HG03039 (cell line): ENCODE measurements around the gene BBOF1.
"Not testable (repeated sequence)": the region's sequence is repeated elsewhere in the genome, so short reads cannot be mapped to it uniquely, and the experiment has no call there.

Source experiments
- ATAC-seq: cut with Tn5 transposase; IDR thresholded peaks from one replicate; pipeline ENCODE4 v1.9.1; 2021; ENCODE audit warnings: mild to moderate bottlenecking, moderate library complexity; ENCODE audit not compliant: unreplicated experiment

The BBOF1 gene, protein sequence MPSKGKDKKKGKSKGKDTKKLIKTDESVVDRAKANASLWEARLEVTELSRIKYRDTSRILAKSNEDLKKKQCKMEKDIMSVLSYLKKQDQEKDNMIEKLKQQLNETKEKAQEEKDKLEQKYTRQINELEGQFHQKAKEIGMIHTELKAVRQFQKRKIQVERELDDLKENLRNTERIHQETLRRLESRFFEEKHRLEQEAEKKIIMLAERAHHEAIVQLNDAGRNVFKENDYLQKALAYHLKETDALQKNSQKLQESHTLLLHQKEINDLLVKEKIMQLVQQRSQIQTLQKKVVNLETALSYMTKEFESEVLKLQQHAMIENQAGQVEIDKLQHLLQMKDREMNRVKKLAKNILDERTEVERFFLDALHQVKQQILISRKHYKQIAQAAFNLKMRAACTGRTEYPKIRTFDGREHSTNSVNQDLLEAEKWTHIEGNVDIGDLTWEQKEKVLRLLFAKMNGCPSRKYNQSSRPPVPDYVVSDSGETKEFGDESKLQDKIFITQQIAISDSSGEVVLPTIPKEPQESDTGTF

DNA sequence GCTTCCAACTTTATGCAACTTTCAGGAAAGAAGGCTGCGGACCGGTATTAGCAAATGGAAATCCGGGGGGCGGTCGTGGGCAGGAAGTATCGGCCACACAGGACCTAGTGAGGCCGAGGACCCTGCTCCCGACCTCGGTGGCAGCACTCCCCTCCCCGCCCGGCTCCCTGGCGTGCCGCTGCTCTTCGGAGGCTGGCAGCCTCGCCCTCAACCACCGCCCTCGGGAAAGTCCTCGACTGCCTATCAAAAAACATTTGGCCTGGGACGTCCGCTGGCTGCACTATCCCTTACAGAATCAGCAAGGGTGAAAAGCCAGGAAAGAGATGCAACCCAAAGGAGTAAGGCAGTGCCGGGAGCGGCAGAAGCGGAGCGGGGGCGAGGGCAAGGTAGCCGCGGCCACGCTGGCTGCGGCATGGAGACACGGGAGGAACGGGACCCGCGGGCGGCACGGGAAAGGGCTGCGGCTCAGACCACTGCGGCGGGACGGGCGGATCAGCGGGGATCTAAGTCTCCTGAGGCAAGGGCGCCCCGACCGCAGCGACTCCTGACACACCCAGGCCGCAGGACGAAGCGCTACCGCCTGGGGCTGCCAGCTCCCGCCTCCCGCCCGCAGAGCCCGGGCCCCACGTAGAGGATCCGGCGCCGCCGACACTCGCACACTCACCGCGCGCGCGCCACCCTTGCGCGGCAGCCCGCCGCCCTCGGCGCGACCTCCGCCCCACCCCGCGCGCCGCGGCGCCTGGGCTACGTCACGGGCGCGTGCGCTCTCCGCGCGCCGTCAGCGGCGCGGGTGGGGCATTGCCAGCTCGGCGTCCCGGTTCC lies at the start of gene BBOF1, which contains the start of gene ENTPD5:
Gene BBOF1 (plus strand): TSS at position 764 of the 822 bp plus-strand sequence. CDS start 130 bp downstream, outside the sequence.
Gene ENTPD5 (minus strand): TSS at position 703 of the 822 bp plus-strand sequence. CDS start 31,186 bp downstream, outside the sequence.
- ATAC-seq = peak; percentile 84

DNA sequence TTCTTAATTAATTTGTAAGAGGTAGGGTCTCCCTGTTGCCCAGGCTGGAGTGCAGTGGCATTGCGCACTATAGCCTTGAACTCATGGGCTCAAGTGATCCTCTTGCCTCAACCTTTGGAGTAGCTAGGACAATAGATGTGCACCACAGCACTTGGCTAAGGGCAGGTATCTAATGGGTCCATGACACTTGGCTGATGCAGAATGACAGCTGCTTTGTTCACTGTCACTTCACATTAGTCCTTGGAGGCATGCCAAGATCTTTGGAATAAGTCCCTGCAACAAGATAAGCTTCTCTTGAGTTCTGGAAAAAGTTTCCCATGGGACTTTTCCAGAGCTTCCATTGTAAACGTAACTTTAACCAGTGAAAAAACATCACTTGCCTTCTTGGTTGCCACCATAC lies 45.7 kb upstream of the BBOF1 start:
- no peak for ATAC-seq

DNA sequence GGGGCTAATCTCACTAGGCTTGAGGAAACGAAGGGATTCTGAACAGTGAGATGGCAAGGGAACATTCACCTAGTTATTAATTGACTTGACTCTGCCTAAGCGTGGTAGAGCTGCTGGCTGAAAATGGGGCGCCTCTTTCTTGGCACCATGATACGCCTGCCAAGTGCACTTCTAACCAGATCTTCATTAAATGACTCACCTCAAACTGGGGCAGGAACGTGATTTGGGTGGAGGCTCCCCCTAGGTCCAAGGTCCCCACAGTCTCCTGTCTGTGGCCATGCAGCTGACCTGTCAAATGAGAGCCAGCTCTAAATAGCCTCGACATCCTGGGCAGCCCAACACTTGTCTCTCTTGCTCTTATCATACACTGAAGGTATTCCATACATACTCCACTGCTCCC lies 43.0 kb upstream of the BBOF1 start:
- ATAC-seq = no peak

DNA sequence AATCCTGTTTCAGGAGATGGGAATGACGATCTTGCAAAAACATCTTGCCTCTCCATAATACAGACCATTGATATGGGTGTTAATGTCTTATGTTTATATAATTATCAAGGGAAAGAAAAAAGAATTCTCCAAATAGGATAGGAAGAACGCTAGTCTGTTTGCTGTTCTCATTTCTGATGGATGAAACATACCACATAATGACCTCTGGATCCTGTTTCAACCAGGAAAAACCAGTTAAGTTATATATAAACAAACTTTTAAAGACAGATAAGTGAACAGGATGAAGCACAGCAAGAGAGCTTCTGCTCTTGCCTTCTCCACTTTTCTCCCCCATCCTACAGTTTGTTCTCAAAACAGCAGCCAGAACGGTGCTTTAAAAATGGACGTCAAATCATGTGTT lies 41.3 kb upstream of the BBOF1 start:
- ATAC-seq = no peak

DNA sequence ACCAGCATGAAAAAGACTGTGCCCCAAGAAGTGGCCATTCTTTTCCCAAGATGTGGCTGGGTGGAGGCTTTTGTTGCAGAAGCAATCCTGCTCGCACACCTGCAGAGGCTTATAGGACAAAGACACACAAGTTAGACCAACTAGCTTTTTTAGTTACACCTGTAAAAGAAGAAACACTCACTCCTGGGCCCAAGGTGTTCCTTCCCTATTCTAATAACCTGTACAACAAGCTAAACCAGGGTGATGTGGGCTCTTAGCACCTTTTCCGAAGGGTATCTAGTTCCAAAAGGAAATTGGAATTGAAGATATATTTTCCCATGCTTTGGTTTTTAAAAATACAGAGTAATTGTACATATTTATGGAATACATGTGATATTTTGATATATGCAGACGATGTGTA lies 31.1 kb upstream of the BBOF1 start:
- no peak for ATAC-seq

DNA sequence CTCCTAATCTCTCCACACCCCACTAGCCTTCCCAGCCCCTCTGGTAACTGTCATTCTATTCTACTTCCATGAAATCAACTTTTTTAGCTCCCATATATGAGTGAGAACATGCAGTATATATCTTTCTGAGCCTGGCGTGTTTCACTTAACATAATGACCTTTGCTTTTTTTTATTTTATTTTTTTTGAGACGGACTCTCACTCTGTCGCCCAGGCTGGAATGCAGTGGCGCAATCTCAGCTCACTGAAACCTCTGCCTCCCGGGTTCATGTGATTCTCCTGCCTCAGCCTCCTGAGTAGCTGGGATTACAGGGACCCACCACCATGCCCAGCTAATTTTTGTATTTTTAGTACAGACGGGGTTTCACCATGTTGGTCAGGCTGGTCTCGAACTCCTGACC lies 30.5 kb upstream of the BBOF1 start:
- ATAC-seq = not testable (repeated sequence)

DNA sequence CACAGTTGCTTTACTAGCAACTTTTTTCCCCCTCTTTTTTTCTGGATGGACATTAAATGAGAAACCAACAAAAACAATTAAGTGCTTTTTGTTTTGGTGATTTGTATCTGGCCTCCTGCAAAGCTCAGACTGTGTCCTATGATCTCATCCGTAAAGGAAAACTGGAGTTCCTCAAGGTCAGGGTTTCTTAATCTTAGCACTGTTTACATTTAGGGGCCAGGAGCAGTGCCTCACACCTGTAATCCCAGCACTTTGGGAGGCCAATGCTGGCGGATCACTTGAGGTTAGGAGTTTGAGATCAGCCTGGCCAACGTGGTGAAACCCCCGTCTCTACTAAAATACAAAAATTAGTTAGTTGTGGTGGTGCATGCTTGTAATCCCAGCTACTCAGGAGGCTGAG lies 28.1 kb upstream of the BBOF1 start:
- no peak for ATAC-seq

DNA sequence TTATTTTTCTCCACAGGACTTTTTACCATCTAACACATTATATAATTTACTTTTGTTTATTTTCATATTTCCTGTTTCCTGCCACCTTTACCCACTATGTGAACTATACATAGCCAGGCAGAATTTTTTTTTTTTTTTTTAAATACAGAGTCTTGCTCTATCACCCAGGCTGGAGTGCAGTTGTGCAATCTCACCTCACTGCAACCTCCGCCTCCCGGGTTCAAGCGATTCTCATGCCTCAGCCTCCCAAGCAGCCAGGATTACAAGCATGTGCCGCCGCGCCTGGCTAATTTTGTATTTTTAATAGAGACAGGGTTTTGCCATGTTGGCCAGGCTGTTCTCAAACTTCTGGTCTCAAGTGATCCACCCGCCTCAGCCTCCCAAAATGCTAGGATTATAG lies 24.2 kb upstream of the BBOF1 start:
- ATAC-seq = not testable (repeated sequence)

DNA sequence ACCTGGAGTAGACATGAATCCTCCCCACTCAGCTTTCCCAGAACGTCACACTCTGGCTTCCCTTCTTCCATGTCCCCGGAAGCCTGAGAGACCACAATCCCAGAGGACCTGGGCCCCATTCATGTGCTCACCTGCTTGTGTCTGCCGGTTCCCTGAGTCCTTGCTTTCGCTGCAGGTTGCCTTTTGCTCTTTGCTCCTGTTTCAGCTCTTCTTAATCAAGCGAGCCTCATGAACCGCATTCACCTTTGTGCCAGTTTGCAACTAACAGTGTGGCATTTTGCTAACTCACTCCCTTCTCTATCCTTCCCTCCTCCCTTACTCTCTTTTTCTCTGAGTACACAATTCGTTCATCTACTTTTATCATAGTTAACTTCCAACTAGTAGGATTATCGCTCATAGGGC lies 23.2 kb upstream of the BBOF1 start:
- no peak for ATAC-seq

DNA sequence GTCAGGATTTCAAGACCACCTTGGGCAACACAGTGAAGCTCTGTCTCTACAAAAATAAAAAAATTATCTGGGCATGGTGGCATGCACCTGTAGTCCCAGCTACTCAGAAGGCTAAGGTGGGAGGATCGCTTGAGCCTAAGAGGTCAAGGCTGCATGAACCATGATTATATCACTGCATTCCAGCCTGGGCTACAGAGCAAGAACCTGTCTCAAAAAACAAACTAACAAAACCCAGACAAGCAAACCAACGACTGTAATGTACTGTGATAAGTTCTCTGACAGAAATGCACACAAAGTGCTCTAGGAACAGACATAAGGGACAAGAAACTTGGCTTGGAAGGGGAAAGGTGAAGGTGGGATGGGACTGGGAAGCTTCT lies 22.4 kb upstream of the BBOF1 start:
- ATAC-seq = no peak

DNA sequence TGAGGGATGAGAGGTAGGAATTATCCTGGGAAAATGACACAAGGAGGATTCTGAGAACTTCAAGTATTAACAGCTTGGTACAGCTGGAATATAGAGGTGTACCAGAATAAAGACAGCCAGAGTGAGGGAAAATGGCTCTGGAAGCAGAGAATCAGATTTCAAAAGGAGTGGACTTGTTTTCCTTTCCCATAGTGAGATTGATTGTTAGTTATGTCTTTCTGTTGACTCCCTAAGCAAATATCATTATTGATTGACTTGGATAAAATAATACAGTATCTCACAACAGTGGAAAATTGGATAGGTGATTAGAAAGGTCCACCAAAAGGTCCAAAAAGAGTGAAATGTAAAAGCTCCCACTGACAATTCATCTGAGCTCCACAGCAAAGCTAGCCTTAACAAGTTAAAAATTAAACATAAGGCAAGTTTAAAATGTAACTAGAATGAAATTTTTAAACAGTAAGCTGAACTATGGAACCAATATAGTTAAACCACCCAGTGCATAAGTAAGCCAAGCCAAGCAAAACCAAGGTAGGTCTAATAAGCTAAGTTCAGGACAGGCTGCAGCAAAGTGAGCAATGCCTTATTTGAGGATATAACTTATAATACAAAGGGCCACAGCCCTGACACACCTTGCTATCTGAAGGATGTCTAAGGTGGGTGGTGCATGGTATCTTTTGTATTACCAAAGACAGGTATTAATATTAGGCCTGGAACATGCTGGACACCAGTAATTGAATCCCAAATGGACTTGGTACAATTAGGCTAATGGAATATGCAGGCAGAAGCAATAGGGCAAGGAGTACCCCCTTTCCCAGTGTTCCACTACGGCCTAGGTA lies 21.8 kb upstream of the BBOF1 start:
- ATAC-seq = no peak

DNA sequence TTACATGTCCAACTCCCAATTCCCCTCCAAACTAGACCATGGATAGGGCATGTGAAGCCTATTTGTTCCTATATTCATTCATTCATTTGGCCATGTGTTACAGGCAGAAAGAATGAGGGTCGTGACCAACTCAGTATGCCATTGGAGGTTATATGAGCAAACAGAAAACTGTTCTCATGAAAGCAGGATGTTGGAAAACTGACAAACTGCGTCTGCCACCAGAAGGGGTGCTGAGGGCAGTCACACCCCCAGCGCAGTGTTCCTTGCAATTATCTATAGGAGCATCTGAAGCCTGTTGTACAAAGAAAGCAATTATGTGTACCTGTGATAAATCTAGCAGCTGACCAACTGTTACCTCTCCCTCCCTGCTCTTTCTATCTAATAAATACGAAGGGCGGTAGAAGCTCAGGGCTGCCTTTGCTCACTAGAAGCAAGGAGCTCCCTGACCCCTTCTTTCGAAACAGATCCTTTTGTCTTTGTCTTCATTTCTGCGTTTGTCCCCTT lies 21.2 kb upstream of the BBOF1 start:
- no peak for ATAC-seq

DNA sequence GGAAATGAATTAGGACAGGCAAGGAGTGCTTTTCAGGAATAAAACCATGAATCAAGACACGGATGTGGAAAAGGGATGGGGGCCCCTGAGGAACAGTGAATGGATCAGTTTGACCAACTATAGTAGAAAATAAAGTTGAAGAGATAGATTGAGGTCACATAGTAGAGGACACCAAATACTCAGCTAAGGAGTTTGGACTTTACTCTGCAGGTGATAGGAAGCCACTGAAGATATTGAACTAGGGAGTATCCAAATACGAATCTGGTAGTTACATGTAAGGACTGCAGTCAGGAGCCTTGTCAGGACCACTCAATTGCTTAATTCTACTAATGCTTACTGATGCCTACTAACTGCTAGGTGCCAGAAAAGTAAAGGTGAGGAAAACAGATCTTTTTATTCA lies 20.4 kb upstream of the BBOF1 start:
- ATAC-seq = no peak

DNA sequence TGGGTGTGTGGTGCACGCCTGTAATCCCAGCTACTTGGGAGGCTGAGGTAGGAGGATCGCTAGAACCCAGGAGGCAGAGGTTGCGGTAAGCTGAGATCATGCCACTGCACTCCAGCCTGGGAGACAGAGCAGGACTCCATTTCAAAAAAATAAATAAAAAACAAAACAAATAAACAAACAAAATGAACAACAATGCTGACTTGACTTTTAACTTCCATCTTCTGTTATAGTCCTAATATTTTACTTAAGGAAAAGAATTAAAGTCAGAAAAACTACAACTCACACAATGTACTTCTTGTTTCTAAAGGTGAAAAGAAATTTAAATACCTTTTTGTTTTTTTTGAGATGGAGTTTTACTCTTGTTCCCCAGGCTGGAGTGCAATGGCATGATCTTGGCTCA lies 13.5 kb upstream of the BBOF1 start:
- not testable (repeated sequence) for ATAC-seq

DNA sequence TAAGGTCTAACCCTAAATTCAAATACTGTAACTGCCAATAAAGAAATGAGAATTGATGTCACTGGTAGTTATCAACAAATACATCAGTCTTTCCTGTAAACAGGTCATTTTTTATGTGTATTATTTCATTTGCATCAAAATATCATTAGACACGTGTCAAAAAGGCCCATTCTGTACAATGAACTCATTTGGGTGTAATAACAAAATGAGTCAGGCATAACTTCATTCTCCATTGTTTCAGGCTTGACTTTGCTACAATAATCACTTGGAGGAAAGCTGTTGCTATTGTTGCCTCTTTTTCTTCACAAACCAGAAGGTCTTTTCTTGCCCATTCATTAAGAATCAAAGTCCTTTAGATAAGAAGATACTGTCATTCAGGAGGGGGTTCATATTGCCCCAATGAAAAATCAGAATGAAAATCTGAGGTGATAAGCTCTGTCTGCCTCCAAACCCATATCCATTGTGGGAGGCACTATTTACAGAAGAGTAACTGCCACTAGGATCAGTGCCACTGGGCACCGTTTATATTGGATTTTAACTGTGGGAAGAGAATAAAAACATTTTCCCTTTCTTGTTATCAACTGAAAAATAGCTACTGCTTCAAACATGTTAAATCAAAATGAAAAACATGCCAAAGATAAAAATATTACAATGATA lies 10.2 kb upstream of the BBOF1 start:
- ATAC-seq = no peak

DNA sequence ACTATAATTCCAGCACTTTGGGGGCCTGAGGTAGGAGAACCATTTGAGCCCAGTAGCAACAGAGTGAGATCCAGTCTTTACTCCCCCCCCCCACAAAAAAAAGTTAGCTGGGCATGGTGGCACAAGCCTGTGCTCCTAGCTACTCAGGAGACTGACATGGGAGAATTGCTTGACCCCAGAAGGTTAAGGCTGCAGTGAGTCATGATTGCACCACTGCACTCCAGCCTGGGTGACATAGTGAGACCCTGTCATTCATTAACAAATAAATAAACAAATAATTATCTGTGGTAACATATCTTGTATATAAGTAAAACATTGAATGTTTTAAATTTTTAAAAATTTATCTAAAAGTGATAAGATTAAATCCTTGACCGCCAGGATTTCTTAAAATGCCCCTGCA lies 4.8 kb upstream of the BBOF1 start:
- no peak for ATAC-seq

DNA sequence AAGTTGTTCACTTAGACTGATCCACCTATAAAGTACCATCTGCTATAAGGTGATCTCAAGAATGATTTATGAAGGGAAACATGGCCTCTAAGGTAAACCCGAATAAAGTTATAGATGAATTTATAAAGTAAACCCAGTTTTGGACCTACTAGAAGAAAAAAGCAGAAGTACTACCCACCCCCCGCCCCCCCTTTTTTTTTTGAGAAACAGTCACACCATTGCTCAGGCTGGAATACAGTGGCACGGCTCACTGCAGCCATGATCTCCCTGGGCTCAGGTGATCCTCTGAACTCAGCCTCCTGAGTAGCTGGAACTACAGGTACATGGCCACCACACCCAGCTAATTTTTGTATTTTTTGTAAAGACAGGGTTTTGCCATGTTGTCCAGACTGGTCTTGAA lies 4.0 kb upstream of the BBOF1 start:
- no peak for ATAC-seq

DNA sequence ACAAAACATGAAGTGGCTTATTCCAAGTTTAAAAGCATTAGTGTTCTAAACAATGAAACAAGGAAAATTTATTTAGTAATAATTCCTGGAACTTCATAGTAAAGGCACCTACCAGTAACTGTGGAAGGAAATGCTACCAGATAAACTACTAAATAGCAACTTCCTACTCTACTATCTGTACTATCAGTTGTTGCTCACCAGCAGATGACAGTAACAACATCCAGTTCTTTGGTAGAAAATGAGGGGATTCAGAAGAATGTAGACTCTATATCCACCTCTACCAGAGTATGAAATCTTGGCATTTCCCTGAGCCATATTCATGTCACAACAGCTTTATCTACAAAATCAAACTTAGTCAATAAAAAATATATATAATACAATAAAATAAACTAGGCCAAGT lies 3.2 kb upstream of the BBOF1 start:
- ATAC-seq = no peak

DNA sequence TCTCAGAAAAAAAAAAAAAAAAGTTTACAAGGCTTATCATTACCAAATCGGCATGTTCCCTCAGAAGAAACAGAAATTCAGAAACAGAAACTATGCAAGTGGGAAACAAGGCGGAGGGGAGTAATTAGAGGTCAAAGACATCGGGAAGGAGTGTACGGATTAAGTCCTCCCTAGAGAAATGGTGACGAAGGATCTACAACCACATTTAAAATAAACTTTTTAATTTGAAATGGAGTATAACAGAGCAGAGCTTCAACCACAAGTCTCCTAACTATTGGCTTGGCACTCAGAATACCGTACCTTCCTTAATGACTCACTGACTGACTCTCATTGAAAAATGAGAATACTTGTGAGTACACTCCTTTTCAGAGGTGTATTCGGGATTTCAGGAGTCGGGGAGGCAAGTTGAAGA lies 969 bp upstream of the BBOF1 start:
- no peak for ATAC-seq
